Measurements from ENCODE around the gene TMEM106C.

Gene TMEM106C

DNA sequence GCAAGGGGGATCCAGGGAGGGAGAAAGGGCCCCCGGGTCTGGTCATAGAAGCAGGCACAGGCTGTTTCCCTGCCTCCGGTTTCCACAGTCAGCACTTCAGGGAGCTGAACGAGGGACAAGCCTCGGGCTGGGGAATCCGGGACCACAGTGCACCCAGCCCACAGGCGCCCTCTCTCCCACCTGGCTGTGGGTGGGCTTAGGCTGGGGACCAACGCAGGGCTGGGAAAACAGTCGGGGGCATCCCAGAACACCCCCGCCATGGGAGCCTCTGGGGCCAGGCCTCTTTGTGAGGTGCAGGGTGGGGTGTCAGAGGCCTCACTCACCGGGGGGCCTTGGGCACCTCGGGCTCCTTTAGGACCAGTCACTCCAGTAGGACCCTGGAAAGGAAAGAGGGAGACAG lies 16.3 kb downstream of the TMEM106C start:
- no peak for DNase-seq (ENCODE audit: low spot score)

DNA sequence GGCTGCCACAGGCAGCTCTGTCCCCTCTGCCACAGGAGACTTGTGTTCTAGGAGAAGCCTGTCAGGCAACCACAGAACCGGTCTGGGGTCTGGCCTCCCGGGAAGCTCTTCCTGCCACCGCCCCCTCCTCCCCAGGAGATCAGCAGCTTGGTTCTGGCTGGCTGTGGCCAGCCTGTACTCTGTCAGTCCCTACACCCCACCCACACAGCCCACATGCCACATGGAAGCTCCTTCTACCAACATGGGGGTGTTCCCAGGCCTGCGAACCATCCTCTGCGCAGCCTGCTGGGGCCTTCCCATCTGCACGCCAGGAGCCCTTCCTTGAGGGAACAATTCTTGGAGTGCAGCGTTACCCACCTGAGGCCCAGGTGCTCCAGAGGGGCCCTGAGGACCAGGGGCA lies 16.8 kb downstream of the TMEM106C start:
- DNase-seq (ENCODE audit: low spot score): no peak

DNA sequence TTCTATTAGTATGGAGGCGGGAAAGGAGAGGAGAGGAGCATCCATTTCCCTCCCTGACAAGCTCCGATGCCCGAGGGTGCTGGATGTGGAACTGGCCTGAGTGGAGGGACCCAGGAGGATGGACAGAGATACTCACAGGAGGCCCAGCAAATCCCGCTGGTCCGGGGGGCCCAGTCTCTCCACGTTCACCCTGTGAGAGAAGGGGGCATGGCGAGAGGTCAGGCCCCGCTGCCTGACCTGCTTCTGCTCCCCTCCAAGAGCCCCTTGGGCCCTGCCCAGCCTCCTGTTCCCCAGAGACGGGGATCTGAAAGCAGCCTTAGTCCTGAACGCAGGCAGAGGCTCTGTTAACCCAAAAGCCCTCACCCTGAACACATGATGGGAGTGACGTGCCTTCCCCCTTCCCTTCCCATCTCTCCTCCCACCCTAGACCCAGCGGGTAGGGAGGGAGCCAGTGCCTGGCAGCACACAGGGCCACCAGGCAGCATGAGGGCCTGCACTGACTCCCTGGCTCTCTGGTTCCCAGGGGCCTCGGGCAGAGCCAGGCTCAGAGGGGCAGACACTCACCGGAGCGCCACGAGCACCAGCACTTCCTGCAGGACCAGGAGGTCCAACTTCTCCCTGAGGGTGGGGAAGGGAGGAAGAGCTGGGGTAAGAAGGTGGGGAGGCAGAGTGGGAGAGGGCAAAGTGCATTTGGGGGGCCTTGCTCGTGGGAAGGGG lies 17.5 kb downstream of the TMEM106C start:
- no peak for DNase-seq (ENCODE audit: low spot score)

DNA sequence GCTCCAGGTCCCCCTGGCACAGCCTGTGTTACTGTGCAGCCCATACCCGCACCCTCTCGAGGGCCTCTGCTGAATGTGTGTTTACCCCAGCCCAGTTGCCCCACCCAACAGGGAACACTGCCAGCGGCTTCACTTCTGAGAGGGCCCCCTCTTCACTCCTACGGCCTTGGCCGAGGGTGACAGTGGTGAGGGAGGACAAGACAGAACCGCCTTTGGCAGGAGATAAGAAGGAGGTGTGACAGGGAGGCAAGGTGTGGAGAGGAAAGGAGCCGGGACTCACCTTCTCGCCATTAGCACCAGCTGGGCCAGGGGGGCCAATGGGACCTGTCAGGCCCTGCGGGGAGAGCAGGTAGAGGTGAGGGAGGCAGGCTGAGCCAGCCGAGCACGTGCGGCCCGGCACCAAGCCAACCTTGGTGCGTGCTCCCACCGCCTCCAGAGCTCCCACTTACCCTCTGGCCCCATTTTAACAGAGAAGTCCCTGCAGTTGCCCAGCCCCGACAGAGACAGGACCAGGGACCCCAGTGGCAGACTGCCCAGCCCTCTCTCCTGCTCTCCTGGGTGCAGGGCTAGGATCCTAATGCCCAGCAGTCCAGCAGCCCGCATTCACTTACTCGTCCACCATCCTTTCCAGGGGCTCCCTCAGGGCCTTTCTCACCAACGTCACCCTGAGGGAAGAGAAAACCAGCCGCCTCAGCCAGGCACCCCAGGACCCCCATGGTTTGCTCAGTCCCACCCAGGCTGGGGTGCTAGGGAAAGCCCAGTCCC lies 18.3 kb downstream of the TMEM106C start:
- no peak for DNase-seq (ENCODE audit: low spot score)

DNA sequence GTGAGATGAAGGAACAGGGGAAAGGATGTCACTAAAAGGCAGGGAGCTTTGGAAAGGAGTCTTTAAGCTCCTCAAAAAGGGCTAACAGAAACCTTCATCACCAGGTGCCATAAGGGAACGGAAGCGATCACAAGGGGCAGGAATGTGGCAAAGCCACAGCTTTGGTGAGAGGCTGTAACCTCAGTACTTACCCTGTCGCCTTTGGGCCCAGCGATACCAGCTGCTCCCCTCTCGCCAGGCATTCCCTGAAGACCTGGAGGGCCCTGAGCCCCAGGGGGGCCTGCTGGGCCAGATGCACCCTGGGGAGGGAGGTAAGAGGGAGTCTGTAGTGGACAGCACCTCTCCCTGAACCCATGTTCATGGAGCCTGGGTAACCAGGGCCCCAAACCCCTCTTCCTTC lies 18.9 kb downstream of the TMEM106C start:
- no peak for DNase-seq (ENCODE audit: low spot score)

DNA sequence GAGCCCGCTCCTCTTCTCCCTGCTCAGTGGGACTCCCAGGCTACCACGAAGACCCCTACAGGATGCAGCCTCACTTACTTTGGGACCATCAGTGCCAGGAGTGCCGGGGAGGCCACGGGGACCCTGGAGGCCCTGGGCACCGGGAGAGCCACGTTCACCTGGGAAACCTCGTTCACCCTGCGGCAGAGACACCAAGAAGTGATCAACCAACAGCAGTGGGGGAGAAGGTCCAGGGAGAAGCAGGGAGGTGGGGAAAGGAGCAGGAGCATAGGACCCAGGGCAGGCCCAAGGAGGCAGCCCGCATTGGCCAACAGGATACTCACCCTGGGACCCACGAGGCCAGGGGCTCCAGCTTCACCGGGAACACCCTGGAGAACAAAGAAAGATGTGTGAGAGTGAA lies 19.4 kb downstream of the TMEM106C start:
- no peak for DNase-seq (ENCODE audit: low spot score)

DNA sequence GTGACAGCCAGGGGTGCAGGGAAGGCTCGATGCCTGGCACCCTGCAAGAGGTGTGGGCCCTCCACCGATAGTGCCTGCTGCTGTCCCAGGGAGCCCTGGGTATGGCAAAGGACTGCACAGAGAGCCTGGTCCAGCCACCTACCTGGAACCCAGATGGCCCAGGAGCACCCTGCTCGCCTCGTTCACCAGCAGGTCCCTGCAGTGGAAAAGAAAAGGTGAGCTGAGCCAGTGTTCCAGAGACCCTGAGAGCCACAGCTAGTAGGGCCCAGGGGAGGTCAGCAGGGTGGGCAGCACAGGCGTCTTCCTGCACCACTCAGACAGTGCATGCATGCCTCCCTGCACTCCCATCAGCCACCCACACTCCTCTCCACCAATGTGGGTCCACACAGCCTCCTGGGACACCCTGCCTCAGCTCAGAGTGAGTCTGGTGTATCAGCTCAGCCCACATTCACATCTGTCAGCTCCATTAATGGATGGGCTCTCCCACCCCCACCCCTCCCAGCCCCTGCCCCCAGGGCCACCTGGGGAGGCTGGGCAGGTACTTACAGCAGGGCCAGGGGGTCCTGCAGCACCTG lies 20.2 kb downstream of the TMEM106C start:
- no peak for DNase-seq (ENCODE audit: low spot score)

DNA sequence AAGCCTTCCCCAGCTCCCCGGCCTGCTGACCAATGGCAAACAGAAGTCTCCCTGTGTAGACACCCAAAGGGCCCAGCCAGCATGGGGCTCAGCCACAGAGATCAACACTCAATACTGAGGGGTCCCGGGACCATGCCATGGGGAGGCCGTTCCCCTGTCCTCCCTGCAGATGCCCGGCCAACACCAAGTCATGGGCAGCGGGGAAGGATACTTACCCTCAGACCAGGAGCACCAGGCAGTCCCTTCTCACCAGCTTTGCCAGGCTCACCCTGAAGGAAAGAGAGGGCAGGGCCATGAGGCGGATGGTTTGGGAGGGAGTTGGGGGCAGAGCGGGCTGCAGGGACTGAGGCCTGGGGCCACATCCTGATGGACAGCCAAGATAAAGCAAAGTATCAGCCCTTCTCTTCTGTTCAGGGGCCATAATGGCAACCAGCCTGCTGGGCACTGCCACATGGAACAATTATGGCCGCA lies 21.0 kb downstream of the TMEM106C start:
- no peak for DNase-seq (ENCODE audit: low spot score)

DNA sequence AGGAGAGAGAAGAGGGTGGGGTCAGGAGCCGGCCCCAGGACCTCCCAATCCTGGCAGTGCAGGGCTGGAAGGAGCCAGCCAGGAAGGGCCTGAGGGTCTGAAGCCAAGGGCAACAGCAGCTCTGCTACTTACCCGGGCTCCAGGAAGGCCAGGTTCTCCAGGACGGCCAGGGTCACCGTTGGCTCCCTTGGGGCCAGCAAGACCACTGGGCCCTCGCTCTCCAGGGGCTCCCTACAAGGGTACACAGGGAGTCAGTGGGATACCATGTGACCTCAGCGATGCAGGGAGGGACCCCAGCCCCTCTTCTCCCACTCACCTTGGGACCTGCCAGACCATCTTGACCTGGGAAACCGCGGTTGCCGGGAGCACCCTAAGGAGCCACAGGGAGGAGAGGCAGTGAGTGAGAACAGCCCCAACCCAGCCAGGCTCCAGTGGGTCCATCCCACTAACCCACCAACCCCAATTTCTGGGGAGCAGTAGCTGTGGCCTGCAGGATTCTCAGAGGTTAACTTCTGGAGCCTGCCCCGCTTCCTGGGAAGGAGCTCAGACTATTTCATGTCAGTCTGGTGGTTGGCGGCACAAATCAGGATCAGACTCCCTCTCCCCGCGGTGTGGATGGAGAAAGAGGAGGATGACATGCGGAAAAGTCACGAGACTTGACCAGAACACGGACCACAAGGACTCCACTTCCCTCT lies 22.3 kb downstream of the TMEM106C start:
- no peak for DNase-seq (ENCODE audit: low spot score)

DNA sequence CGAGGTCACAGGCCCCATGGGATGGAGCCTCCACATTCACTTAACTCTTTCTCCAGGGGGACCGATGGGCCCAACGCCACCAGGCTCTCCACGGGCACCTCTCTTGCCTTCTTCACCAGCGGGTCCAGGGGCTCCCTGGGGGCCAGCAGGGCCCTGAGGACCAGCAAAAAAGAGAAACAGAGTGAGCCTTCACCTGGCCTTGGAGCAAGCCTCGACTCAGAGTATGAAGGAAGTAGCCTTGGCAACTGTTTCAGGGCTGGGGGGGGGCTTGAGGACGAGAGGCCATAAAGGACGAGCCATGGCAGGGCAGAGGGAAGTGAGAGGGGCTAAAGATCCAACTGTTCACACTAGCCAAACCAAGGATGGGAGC lies 22.9 kb downstream of the TMEM106C start:
- no peak for DNase-seq (ENCODE audit: low spot score)

DNA sequence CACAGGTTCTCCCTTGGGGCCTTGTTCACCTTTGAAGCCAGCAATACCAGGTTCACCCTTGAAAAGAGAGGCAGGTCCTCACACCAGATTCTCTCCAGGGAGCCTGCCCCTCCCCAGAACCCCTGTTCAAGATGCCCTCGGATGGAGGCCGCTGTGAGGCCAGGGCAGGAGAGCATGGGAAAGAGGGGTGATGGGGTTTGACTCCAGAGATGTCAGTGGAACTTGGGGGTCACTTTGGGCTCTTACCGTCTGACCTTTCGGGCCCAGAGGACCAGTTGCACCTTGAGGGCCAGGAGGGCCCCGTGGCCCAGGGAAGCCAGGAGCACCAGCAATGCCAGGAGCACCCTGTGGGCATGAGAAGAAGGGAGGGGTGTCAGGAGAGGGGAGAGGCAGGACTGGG lies 23.4 kb downstream of the TMEM106C start:
- no peak for DNase-seq (ENCODE audit: low spot score)

DNA sequence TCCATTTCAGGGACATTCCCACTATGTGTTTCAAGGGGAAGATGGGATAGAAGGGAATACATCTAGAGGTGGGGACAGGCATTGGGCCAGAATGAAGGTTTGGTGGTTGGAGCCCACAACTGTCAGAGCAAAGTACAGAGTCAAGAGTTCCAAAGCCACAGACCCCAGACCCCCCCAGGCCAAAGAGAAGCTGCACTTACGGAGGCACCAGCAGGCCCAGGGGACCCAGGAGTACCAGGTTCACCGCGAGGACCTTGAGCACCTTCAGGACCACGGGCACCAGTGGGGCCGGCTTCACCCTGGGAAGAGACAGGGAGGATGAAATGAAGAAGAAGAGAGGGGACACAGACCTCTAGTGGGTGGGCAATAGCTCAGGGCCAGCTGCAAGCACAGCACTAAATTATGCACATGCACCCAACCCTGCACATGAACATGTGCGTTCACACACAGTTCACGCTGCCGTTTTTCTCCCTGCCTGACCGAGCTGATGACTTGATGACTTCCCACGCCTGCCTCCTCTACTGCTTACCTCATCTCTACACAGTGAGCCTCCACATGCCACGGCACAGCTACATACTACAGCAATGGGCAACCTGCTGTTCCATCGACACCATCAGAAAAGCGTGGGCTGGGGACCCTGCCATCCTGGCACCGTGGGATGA lies 24.1 kb downstream of the TMEM106C start:
- DNase-seq (ENCODE audit: low spot score): peak; percentile 59

DNA sequence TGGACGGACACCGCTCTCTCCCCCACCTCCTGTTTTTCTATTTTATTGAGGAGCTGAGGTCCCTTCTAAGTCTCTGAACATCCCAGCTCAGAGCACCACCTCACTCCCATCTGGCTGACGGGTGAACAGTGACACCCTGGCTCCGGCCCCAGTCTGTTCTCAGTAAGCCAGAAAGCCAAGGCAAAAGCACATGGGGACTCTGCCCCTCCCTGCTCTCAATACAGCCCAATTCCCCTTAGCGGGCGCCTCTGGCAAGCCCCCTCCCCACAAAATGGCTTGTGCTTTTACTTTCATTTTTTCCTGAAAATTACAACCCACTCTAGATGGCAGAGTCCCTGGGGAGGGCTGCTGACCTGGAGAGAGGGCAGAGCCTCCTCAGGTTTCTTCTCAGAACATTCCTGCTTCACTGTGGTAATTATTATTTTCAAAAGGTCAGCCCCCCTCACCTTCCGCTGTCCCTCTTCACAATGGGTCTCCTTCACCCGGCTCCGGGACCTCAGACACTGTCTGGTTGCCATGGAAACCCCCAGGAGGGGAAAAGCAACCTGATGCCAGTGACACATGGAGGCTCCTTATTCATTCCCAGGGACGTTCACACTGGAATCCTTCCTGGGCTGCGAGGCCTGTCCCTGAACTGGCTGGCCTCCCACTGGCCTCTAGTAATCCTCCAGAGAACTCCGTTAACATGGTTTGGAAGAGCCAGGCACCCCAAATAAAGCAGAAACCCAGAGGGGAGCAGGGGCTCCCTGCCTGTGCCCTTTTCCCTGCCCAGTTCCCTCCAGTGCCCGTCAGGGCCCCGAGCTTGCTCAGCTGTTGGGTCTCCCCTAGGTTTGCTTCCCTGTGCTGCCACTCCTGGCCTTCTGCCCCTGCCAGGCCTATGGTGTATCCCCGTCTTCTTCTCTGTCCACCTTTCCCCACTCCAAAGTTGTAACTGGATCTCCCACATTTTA lies 25.0 kb downstream of the TMEM106C start:
- DNase-seq (ENCODE audit: low spot score): no peak

DNA sequence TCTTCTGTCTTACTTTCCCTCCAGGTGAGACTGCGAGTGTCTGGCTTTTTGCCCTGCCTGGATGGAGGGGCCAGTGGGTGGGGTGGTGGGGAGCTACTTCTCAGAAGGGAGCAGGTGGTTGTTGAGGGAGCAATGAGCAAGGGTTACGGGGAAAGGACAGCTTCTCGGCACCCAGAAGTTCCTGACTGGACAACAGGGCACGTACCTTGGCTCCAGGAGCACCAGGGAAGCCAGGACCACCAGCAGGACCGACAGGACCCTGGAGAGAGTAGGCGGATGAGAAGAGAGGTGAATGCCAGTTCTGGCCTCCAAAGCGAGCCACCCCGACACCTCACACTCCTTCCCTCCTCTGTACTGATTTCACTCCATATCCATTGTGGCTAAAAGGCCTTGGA lies 25.6 kb downstream of the TMEM106C start:
- DNase-seq (ENCODE audit: low spot score): no peak

DNA sequence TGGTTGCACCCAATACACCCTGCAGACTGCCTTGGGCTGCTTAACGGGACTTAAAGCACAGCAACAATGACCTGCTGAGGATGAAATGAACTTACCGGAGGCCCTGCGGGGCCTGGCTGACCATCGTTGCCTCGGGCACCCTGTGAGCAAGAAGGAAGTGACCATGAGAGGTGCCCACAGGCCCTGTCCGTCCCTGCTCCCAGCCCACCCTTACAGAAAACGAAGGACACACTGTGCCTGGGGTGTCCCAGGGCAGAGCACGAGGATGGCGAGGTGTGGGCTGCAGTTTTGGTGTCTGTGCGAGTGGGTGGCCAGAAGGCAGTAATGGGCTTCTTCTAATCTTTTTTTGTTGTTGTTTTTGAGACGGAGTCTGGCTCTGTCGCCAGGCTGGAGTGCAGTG lies 26.3 kb downstream of the TMEM106C start:
- no peak for DNase-seq (ENCODE audit: low spot score)

DNA sequence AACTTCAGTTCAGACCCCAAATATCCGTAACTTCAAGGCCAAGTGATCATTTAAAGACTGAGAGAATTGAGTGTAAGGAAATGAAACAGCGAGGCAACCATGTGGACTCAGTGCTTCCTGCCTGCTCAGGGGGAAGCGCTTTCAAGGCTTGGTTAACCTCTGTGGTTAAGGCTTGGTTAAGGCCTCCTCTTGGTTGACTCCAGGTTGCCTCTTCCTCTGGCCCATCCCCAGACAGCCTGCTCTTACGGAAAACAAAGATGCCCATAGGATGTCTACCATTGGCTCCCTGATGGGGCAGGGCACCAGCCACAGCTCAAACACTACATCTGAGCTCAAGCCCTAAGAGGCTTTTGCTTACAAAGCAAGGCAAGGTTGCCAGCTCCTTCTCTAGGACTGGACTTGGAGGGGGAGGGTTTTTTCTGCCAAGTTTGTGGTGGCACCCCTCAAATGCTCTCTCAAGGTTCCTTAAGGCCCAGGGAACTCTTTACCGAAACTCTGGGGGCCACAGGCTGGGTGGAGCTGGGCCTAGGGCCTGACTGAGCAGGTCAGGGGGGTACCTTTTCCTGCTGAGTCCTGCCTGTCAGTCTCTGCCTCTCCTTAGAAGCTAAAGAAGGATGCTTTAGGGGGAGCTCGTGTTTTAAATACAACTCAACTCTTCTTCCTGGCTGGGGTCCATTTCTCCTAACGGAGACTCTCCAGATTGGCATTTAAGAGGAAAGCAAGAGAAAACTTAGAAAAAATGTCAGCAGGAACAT lies 27.1 kb downstream of the TMEM106C start:
- DNase-seq (ENCODE audit: low spot score): no peak

DNA sequence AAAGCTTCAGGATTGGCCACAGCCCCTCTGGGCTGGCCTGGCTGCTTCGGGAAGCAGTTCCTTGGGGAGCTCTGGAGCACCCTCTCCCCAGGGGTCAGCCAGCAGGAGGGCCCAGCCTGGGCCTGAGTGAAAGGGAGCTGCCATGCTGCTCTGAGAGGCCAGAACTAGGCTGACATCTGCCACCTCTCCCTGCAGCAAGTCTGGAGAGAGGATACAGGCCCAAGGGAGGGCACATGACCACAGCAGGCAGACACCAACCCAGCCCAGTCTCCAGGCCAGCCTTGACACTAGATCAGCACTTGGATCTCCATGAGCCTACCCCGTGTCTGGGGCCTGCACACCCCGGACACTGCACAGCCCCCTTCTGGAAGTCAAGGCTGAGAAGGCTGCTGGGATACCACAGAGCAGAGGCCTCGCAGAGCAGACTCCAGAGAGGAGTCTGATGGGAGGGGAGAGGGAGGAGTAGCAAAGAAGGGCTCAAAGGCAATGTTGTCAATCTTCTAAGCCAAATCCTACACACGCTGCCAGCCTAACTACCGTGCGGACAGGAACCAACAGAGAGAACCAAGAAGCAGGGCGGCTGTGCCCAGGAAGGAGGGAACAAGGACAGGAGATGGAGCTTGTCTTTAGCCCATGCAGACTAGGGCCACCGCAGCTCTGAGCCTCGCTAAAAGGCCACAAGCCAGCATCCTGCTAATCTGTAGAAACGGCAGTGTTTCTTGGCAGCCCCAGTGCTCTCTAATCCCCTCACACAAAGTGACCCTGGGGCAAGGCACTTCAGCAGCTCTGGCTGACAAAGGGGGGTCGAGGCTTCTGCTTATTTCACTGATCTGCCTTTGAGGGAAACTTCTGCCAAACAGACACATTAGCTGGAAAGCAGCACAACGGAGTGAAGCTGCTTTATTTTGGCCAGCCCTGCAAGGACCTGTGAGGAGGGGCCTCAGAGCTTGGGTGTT lies 28.0 kb downstream of the TMEM106C start:
- DNase-seq (ENCODE audit: low spot score): no peak

DNA sequence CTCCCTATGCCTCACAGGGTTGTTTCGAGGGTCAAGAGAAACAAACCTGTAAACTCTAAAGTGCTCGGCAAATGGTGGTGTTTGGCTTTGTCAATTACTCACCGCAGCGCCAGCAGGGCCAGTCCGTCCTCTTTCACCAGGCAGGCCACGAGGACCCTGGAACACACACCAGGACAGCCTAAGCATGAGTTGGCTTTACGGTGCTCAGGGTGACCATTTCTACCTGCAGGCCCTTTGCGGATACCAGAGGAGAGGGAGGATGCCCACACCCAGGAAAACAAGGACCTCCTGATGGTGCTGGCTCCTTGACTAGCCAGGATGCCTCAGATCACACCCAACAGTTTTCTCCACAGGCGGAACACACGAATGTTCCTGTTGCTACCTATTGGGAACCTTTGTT lies 29.4 kb downstream of the TMEM106C start:
- DNase-seq (ENCODE audit: low spot score): no peak

DNA sequence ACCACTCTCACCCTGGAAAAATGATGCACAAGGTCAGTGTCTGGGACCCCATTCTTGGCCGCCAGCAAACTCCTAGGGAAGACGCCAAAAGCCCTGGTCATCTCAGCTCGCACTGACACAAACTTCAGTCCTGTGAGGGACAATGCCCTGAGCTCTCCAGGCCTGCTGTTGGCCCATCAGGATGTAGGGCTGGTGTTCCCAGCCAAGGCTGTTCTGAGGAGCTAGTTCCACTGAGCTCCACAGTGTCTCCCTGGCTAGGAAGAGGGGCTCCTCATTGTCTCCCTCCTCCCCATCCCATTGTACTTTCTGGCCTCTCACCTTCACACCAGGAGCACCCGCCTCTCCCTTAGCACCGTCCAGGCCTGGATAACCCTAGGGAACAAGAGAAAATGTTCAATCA lies 30.1 kb downstream of the TMEM106C start:
- DNase-seq (ENCODE audit: low spot score): no peak
